HG02798 (cell line): ENCODE data around the gene DNASE1L1.
"Not testable (repeated sequence)": the region's sequence is repeated elsewhere in the genome, so short reads cannot be mapped to it uniquely, and the experiment has no call there.

ENCODE experiments used
- ATAC-seq: cut with Tn5 transposase; IDR thresholded peaks from one replicate; pipeline ENCODE4 v1.9.1; 2021; ENCODE audit warnings: mild to moderate bottlenecking; ENCODE audit not compliant: unreplicated experiment, poor library complexity

Gene DNASE1L1

DNA sequence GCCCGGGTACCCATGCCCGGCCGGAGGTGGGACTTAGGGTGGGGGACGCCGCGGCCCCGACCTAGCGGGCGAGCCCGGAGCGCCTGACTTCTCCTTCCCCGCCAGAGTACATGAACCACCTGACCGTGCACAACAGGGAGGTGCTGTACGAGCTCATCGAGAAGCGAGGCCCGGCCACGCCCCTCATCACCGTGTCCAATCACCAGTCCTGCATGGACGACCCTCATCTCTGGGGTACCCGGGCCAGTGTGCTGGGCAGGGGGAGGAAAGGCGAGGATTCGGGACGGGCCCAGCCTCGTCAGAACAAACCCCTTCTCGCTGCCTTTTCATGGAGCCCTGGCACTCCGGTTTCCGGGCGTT is 2.9 kb upstream of the DNASE1L1 start:
- peak; percentile 70 for ATAC-seq

DNA sequence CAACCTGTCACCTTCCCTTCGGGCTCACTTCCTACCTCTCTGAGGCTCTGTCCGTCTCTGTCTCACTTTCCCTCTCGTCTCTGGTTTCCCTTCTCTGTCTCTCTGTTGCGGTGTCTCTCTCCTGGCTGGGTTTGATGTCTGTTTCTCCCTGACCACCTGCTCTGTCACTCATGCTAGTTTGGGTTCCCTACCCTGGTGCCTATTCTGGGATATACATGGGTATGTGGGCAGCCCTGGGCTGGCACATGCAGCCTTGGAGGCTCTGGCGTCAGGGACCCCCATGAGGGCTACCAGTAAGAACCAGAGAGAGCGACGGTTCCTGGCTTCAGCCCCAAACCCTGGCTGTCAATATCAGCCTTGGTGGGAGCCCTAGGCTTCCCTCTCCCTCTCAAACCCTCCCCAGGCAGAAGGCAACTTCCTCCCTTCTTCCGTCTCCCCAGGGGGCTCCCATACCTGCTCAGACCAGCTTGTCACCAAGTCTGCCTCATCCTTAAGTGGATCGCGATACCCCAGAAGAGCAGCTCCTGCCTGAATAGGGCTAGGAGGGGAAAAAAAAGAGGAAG is 314 bp downstream of the DNASE1L1 start:
- ATAC-seq: no peak

DNA sequence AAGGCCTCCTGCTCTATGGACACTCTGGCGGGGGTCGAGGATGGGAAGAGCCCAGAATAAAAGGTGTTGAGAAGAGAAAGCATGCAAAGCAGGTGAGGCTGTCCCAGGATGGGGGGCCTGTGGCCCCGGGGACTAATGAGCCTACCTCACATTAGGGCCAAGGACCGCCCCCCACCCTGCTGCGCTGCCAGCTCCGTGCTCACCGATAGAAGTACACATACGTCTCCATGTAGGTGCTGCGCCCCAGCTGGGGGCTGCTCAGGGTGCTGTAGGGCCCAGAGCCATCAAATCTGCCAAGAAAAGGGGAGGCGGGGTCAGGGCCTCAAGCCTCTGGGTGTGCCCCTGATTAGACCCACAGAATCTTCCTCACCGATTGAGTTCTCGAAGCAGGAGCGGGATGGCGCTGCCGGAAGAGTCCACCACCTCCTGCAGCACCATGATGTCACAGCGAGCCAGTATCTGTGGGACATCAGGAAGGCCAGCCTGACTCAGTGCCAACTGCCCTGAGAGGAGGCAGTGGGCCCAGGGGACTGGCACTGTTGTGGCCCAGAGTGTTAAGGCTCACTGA is 4.3 kb downstream of the DNASE1L1 start:
- no peak for ATAC-seq

DNA sequence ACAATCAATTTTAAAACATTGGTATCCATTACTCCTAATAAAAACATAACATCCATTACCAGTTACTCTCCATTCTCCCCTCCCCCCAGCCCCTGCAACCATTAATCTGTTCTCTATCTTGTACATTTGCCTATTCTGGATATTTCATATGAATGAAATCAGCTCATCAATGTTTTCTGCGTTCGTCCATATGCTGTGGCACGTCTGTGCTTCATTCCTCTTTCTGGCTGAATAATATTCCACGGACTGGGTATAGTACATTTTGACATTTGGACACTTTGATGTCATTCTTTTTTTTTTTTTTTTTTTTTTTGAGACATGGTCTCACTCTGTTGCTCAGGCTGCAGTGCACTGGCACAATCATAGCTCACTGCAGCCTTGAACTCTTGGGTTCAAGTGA is 5.2 kb downstream of the DNASE1L1 start:
- ATAC-seq: no peak

GRCh38 chrX:154403192-154403591 is 5.9 kb downstream of the DNASE1L1 start:
- ATAC-seq: no peak

- no peak for ATAC-seq
These were observed 6.4 kb downstream of the DNASE1L1 start for GRCh38 chrX:154402622-154403127.

- no peak for ATAC-seq
These were observed 7.0 kb downstream of the DNASE1L1 start for GRCh38 chrX:154401918-154402621.

DNA sequence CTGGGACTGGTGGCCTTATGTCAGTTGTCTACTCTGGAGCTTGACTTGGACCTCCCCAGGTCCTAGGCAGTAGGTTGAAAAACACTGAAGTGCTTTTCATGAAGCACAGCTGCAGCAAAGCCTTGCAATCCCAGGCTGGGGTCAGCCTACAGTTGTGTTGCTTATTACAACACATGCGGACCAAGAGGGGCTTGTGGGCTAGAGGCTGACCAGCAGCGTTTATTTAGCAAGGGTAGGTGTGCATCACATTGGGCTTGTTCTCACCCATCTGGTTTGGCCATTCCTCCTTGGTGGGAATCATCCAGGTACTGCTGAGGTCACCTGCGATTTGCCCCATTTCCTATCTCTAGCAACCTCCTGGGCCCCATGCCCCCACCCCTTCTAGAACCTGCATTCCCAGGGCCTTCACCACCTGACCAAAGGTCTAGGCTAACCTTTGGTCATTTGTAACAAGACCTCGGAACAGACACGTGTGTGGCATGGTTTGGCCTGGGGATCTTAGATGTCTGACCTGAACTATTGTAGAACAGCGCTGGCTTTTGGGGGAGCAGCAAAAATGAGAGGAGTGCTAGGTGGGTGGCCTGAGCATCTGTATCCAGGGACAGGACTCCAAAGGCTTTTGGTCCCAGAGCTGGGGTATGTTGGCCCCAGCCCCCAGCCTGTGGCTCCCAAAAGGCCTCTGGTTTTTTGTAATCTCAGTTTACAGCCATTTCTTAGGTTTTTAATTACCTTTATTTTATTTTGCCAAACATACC is 7.8 kb downstream of the DNASE1L1 start:
- no peak for ATAC-seq

GRCh38 chrX:154400369-154400817 is 8.7 kb downstream of the DNASE1L1 start:
- not testable (repeated sequence) for ATAC-seq

DNA sequence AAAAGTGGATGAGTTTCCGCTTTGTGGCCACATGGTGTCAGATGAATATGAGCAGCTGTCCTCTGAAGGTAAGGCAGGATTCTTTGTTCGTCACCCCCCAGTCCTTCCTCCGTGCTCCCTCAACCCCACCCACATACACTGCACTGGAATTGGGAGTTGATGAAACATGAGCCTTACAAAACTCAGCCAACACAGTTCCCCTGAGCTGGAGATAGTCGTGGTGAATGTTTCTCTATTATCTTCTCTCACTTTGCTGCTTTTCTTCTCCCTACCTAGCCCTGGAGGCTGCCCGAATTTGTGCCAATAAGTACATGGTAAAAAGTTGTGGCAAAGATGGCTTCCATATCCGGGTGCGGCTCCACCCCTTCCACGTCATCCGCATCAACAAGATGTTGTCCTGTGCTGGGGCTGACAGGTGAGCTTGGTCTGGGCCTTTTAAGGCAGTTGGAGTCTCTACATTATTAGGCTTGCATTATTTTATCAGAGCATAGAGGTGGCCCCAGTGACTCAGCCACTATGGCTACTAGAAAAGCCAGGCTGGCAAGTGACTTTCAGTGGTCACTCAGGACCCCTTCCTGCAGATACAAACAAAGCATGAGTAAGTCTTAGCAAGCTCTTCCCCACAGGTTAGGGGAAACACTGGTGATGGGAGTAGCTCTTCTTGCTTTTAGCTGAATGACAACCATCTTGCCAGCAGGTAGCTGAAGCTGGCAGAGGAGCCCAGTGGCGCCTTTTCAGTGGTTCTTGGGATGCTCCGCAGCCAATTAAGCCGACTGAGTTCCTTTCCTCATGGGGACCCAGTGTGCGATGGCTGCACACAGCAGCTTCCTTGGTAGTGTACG is 9.3 kb downstream of the DNASE1L1 start:
- ATAC-seq: no peak

DNA sequence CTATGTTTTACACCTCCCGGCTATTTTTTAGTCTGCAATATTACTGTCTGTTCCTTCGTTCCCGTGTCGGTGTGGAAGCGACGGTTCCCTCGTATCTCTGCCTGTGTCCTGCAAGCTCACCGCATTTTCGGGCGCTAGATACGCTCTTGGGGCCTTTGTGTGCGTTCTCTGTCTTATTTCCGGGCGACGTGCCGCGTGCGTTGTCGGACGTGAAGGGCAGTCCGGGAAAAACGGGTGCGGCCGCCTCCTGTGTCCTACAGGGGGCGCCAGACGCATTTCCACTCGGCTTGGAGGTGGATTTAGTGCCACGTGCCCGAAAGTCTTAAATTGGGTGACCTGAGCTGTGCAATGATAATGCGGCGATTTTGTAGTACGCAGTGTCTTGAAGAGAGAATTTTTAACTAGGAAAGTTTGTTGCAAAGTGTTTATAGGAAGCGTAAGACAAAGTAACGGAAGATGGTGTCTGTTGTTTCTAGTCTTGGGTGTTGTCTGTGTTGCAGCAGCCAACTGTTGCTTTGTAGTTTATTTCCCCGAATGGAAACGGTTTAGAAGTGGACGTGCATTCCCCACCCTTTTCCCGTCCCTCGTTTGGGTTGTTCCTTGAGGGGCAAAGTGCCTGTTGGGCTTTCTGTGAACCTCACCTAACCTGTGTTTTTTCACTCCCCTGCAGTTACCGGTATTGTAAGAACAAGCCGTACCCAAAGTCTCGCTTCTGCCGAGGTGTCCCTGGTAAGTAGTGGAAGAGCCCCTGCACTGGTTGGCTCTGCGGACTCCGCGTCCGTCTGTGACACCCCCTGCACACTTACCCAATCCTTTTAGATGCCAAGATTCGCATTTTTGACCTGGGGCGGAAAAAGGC is 10.2 kb downstream of the DNASE1L1 start:
- ATAC-seq: peak; percentile 31

DNA sequence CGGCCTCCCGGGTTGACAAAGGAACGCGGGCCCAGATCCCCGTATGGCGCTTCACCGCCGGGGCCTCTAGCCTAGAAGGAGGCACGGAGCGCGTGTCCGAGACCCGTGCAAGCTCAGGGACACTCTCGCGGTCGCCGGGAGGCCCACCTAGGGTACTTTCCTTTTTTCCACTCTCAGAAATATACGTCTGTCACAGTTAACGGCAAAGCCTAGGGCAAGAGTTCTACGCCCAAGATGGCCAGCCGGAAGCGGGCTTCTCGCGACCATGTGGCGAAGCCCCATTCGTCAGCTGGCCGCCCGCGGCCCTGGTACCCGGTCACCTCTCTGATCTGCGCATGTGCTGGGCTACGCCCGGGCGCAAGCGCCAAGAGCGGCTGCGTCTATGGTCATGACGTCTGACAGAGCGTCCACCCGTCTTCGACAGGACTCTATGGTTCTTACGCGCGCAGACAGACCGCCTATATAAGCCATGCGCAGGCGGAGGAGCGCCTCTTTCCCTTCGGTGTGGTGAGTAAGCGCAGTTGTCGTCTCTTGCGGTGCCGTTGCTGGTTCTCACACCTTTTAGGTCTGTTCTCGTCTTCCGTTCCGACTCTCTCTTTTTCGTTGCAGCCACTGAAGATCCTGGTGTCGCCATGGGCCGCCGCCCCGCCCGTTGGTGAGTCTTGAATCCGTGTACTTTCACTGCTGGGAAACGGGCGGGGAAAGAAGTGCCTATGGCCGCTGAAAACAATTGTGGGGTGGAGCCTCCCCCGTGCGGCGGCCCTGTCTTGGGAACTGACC is 11.0 kb downstream of the DNASE1L1 start, which contains the start of gene RPL10:
RPL10 (plus strand) TSS at position 490 of the 780 bp plus-strand sequence; CDS start at position 633, 143 bp downstream.
- ATAC-seq: peak; percentile 81

GRCh38 chrX:154396973-154397887 is 11.8 kb downstream of the DNASE1L1 start:
- ATAC-seq: peak; percentile 60

GRCh38 chrX:154396363-154396762 is 12.7 kb downstream of the DNASE1L1 start:
- ATAC-seq: not testable (repeated sequence)

DNA sequence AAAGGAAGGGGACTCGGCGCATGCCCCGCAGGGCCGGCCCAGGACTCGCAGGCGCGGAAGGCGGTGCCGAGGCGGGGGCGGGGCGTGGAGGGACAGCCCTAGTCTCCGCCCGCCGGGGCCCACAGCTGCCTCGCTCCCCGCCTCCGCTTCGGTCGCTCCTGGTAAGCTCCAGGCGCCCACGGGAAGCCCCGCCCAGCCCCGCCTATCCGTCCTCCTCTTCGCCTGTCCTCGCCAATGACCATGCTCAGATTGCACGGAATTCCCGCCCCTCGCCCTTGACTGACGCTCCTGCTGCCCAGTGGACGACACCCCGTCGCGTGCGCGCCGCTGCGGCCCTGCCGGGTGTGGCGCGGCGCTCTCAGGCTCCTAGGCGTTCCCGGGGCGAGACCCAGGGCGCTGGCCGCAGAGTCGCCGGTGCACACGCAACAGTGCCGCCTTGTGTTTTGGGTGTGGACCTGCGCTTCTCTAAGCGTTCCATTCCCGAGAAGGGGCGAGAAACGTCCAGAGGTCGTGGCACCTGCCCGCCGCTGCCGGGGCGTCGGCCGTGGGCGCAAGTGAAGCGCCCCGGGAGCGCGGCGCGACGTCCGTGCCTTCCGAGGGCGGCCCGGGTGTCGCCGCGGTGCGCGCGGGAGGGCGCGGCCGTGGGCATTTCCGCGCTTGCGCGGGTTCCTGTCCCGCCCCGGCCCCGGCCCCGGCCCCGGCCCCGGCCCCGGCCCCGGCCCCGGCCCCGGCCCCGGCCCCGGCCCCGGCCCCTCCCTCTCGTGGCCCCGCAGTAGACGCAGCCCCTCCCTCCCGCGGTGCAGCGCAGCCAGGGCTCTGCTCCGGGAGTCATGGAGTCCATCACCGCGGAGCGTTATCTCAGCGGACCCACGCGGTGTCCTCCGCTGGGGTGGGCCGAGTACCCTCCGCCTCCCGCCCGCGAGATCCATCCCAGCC is 19.0 kb downstream of the DNASE1L1 start:
- peak; percentile 77 for ATAC-seq

DNA sequence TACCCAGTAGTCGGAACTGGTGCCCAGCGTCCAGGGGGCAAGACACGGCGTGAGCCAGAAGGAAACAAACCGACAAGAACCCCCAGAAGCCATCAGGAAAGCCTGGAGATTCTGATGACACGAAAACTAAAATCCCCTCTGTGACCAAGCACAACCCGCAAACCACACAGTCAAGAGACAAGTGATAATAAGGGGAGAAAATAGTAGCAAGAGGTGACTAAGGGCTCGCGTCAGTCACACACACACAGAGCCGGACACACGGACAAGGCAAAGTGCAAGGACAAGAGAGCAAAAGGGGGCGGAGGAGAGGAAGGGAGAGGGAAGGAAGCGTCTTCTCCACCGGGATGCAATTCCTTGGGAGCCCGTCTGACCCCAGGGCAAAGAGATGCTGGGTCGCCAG is 20.4 kb downstream of the DNASE1L1 start:
- peak; percentile 19 for ATAC-seq
